ENCODE results near the gene C22orf39. TPM values are rescaled to one million over a fixed set of nuclear protein-coding genes. Genes with fewer than 3 reads are reported as not detected.

The C22orf39 gene
- polyA plus RNA-seq, 2 donors: 17.4 to 19.1 TPM

DNA sequence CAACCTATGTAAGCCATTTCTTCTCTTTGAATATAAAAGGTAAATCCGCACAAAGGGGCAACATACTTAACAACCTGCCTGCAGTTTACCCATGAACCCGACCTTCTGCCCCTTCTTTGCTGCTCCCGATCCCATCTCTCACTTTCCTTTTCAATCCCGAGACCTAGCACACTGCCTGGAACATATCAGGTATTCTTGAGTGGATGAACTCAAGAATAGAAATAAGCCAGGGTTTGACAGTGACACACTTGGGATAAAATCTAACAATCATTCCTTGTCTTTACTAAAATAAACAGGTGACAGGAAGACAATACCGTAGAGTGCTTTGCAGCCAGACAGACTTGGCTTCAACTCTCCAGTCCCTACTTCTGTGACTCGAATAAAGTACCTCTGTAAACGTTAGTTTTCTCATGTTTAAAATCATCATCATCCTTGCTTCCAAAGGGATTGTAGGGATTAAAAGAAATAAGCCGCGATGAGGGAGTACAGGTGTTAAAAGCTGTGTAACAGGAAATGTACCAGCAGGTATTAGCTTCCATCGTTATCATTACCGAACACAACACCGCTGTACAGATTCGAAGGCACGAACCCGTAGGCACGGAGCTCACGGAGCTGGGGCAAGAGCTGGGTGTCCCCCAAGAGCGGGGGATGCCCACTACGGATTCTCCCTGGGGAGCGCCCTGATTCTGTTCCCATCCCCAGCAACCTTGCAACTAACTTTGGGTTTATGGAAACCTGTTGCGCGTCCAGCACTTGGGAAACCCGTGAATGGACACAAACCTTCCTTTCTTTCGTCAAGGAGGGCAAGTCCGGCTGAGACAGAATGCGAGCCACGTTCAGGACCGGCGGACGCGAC is 30.8 kb upstream of the C22orf39 start:
- Histone ChIP-seq H3K4me3 (ENCODE audit: low read depth in 1 of 2, low read length in 2 of 2) (peak overlapping the region; percentile 81), H3K27me3 (ENCODE audit: control insufficient read depth in 1 of 2, insufficient read depth in 2 of 2, low read length in 2 of 2) (no peaks in the 10 kb centered on the region), H3K4me1 (ENCODE audit: control insufficient read depth in 2 of 2, insufficient read depth in 2 of 2, low read length in 1 of 2) (peaks cover 0 to 4% of the 10 kb centered on the region in 2 donors), H3K36me3 (ENCODE audit: control insufficient read depth in 2 of 2, insufficient read depth in 2 of 2, low read length in 1 of 2) (peaks cover 6% of the 10 kb centered on the region in 2 donors), H3K27ac (ENCODE audit: low read depth in 2 of 2, low read length in 1 of 2) (peak overlapping the region; percentile 93 to 94), H3K9me3 (ENCODE audit: control insufficient read depth in 2 of 2, insufficient read depth in 1 of 2, low read depth in 1 of 2, low read length in 1 of 2) (no peaks in the 10 kb centered on the region)
- 1 to 2% methylated on average over 31 of the region's 31 CpGs for whole genome bisulfite sequencing, 2 donors

DNA sequence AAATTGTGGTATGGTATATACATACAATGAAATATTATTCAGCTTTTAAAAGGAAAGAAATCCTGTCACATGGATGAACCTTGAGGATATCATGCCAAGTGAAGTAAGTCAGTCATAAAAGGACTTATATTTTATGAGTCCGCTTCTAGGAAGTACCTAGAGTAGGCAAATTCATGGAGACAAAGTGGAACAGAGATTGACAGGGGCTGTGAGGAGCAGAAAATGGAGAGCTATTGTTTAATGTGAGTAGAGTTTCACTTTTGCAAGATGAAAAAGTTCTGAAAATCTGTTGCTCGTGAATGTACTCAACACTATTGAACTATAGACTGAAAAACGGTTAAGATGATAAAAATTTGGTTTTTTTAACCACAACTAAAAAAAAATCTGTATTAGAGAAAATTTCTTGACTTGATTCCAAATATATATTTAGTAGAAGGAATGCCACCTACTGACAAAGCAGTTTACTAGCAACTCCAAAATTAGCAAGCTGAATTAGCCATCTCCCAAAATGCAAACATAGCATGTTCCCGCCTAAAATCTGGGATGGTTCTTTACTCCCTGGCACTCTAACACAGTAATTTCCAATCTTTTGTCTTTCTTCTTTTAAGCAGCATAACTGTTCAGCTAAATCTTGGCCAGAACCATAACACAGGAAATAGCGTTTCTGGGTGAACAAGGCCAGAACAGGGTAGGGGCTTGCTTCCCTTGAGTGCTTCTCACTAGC is 30.0 kb upstream of the C22orf39 start:
- no peaks in the 10 kb centered on the region for H3K27me3 ChIP-seq (ENCODE audit: control insufficient read depth in 1 of 2, insufficient read depth in 2 of 2, low read length in 2 of 2)
- no peak overlapping the region for H3K27ac ChIP-seq (ENCODE audit: low read depth in 2 of 2, low read length in 1 of 2)
- peaks cover 6 to 7% of the 10 kb centered on the region in 2 donors for H3K36me3 ChIP-seq (ENCODE audit: control insufficient read depth in 2 of 2, insufficient read depth in 2 of 2, low read length in 1 of 2)
- WGBS, 2 donors: 14 to 17% methylated on average over 5 of the region's 5 CpGs
- H3K4me1 ChIP-seq (ENCODE audit: control insufficient read depth in 2 of 2, insufficient read depth in 2 of 2, low read length in 1 of 2): peaks cover 0 to 4% of the 10 kb centered on the region in 2 donors
- no peaks in the 10 kb centered on the region for H3K9me3 ChIP-seq (ENCODE audit: control insufficient read depth in 2 of 2, insufficient read depth in 1 of 2, low read depth in 1 of 2, low read length in 1 of 2)
- H3K4me3 ChIP-seq (ENCODE audit: low read depth in 1 of 2, low read length in 2 of 2): peak overlapping the region; percentile 17 to 81

DNA sequence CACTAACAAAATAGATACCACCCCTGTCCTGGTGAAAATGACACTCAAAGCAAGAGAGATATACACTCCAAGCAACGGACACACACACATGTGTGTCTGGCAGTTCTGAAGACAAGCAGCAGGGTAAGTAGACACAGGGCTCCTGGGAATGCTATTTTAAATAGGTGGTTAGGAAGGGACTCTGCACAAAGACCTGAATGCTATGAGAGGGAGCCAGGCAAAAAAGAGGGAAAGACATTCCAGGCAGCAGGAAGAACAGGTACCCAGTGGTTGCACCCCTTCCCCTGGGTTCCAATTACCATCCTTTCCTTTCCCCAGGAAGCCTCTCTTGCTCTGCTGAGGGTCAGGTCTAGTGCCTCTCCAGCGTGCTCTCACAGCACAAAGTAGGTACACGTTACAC is 28.5 kb upstream of the C22orf39 start:
- Histone ChIP-seq H3K4me1 (ENCODE audit: control insufficient read depth in 2 of 2, insufficient read depth in 2 of 2, low read length in 1 of 2) (peaks cover 0 to 4% of the 10 kb centered on the region in 2 donors), H3K36me3 (ENCODE audit: control insufficient read depth in 2 of 2, insufficient read depth in 2 of 2, low read length in 1 of 2) (peaks cover 10 to 17% of the 10 kb centered on the region in 2 donors), H3K4me3 (ENCODE audit: low read depth in 1 of 2, low read length in 2 of 2) (no peak overlapping the region), H3K27me3 (ENCODE audit: control insufficient read depth in 1 of 2, insufficient read depth in 2 of 2, low read length in 2 of 2) (no peaks in the 10 kb centered on the region), H3K9me3 (ENCODE audit: control insufficient read depth in 2 of 2, insufficient read depth in 1 of 2, low read depth in 1 of 2, low read length in 1 of 2) (no peaks in the 10 kb centered on the region), H3K27ac (ENCODE audit: low read depth in 2 of 2, low read length in 1 of 2) (peak overlapping the region in 1 of 2 donors; percentile 21)
- 59 to 61% methylated on average over 3 of the region's 3 CpGs for WGBS, 2 donors

DNA sequence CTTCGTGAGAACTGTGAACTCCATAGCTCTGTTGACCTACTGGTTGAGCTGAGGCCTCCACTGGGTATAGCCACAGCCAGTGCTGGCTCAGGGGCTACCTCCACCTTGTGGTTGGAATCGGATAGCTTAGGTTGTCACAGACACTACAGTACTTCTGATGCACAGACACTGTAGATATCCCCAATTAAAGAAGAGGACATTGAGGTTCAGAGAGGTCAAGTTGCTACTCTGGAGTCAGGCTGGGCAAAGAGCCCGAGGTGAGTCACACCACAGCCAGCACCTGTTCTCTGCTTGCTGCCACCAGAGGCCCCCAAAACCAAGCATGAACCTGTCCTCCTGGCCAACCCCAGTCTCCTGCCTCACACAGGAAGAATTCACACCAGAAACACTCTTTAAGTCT is 26.1 kb upstream of the C22orf39 start:
- Histone ChIP-seq H3K36me3 (ENCODE audit: control insufficient read depth in 2 of 2, insufficient read depth in 2 of 2, low read length in 1 of 2) (peaks cover 21 to 39% of the 10 kb centered on the region in 2 donors), H3K27ac (ENCODE audit: low read depth in 2 of 2, low read length in 1 of 2) (no peak overlapping the region), H3K4me3 (ENCODE audit: low read depth in 1 of 2, low read length in 2 of 2) (no peak overlapping the region), H3K27me3 (ENCODE audit: control insufficient read depth in 1 of 2, insufficient read depth in 2 of 2, low read length in 2 of 2) (no peaks in the 10 kb centered on the region), H3K9me3 (ENCODE audit: control insufficient read depth in 2 of 2, insufficient read depth in 1 of 2, low read depth in 1 of 2, low read length in 1 of 2) (no peaks in the 10 kb centered on the region), H3K4me1 (ENCODE audit: control insufficient read depth in 2 of 2, insufficient read depth in 2 of 2, low read length in 1 of 2) (no peaks in the 10 kb centered on the region)
- WGBS, 2 donors: 68 to 87% methylated on average over 3 of the region's 3 CpGs

DNA sequence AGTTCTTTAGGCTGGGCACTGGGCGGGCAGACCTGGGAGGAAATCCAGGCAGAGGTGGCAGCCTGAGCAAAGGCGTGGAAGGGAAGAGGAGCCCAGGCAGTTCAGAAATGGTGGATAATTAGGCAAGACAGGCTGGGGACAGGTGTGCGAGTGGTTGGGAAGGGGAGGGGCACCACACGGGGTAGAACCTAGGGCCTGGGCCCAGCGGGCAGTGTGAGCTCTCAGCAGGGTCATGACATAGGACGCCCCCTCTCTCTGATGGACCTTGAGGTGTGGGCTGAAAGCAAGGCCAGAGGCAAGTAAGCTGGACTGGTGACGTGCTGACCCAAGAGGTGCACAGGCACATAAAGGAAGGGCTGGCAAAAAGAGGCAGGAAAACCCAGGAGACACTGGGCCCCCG is 24.7 kb upstream of the C22orf39 start:
- no peaks in the 10 kb centered on the region for H3K4me1 ChIP-seq (ENCODE audit: control insufficient read depth in 2 of 2, insufficient read depth in 2 of 2, low read length in 1 of 2)
- peaks cover 28 to 50% of the 10 kb centered on the region in 2 donors for H3K36me3 ChIP-seq (ENCODE audit: control insufficient read depth in 2 of 2, insufficient read depth in 2 of 2, low read length in 1 of 2)
- no peak overlapping the region for H3K4me3 ChIP-seq (ENCODE audit: low read depth in 1 of 2, low read length in 2 of 2)
- no peaks in the 10 kb centered on the region for H3K27me3 ChIP-seq (ENCODE audit: control insufficient read depth in 1 of 2, insufficient read depth in 2 of 2, low read length in 2 of 2)
- H3K9me3 ChIP-seq (ENCODE audit: control insufficient read depth in 2 of 2, insufficient read depth in 1 of 2, low read depth in 1 of 2, low read length in 1 of 2): no peaks in the 10 kb centered on the region
- H3K27ac ChIP-seq (ENCODE audit: low read depth in 2 of 2, low read length in 1 of 2): no peak overlapping the region
- WGBS, 2 donors: 92 to 95% methylated on average over 8 of the region's 8 CpGs

DNA sequence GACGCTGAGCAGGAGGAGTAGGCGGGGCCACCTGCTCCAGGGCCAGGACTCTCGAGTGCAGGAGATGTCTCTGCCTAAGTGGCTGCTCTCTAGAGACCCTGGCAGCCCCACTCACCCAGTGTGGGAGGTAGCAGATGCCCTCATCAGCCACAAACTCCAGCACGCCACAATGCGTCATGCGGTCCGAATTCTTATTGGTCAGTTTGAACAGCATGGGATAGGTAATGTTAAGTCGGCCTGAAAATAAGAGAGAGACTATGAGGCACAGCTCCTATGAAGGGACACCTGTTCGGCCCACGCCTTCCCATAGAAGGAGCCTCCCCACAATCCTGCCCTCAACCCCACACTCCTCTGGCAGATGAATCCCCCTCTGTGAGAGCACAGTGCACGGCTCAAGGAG is 24.1 kb upstream of the C22orf39 start:
- 89 to 90% methylated on average over 11 of the region's 11 CpGs for WGBS, 2 donors
- Histone ChIP-seq H3K27ac (ENCODE audit: low read depth in 2 of 2, low read length in 1 of 2) (no peak overlapping the region), H3K4me1 (ENCODE audit: control insufficient read depth in 2 of 2, insufficient read depth in 2 of 2, low read length in 1 of 2) (no peaks in the 10 kb centered on the region), H3K27me3 (ENCODE audit: control insufficient read depth in 1 of 2, insufficient read depth in 2 of 2, low read length in 2 of 2) (no peaks in the 10 kb centered on the region), H3K4me3 (ENCODE audit: low read depth in 1 of 2, low read length in 2 of 2) (no peak overlapping the region), H3K9me3 (ENCODE audit: control insufficient read depth in 2 of 2, insufficient read depth in 1 of 2, low read depth in 1 of 2, low read length in 1 of 2) (no peaks in the 10 kb centered on the region), H3K36me3 (ENCODE audit: control insufficient read depth in 2 of 2, insufficient read depth in 2 of 2, low read length in 1 of 2) (peaks cover 33 to 56% of the 10 kb centered on the region in 2 donors)

DNA sequence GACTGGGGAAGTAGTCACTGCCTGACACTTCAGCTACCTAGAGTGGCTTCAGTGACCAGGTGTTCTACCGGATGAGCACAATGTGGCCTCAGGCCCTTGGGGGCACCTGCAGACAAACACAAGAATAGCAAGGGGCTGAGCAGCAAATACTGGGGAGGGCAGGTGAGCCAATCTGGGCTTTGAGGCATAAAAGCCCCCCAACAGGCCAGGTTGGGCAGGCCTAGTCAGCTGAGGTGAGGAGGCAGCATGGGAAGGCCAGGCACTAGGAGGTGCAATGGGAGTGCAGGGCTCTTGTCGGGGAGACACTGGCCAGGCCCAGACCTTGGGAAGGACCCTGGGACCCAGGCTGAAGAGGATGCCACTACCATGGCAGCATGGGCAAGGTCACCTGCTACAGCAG is 22.5 kb upstream of the C22orf39 start:
- H3K27me3 ChIP-seq (ENCODE audit: control insufficient read depth in 1 of 2, insufficient read depth in 2 of 2, low read length in 2 of 2): no peaks in the 10 kb centered on the region
- H3K36me3 ChIP-seq (ENCODE audit: control insufficient read depth in 2 of 2, insufficient read depth in 2 of 2, low read length in 1 of 2): peaks cover 42 to 64% of the 10 kb centered on the region in 2 donors
- no peaks in the 10 kb centered on the region for H3K9me3 ChIP-seq (ENCODE audit: control insufficient read depth in 2 of 2, insufficient read depth in 1 of 2, low read depth in 1 of 2, low read length in 1 of 2)
- no peaks in the 10 kb centered on the region for H3K4me1 ChIP-seq (ENCODE audit: control insufficient read depth in 2 of 2, insufficient read depth in 2 of 2, low read length in 1 of 2)
- H3K4me3 ChIP-seq (ENCODE audit: low read depth in 1 of 2, low read length in 2 of 2): no peak overlapping the region
- 94 to 100% methylated on average over 2 of the region's 2 CpGs for WGBS, 2 donors
- no peak overlapping the region for H3K27ac ChIP-seq (ENCODE audit: low read depth in 2 of 2, low read length in 1 of 2)

DNA sequence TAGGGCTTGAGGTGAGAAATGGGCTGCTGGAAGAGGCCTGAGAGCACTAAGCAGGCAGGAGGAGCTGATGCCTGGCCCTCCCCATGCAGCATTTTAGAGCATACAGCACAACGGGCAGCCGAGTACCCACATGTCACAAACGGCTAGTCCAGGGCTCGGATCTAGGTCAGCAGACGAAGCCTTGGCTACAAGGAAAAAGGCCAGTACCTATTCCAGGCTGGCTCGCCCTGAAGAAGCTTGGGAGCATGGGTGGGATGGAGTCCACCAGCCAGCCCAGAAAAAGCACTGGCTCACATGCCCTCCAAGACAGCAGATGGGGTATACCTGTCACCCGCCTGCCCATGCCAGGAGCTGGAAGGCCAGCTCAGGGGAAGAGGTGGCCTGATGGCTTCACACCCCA is 21.9 kb upstream of the C22orf39 start:
- Histone ChIP-seq H3K4me3 (ENCODE audit: low read depth in 1 of 2, low read length in 2 of 2) (no peak overlapping the region), H3K27ac (ENCODE audit: low read depth in 2 of 2, low read length in 1 of 2) (no peak overlapping the region), H3K27me3 (ENCODE audit: control insufficient read depth in 1 of 2, insufficient read depth in 2 of 2, low read length in 2 of 2) (no peaks in the 10 kb centered on the region), H3K4me1 (ENCODE audit: control insufficient read depth in 2 of 2, insufficient read depth in 2 of 2, low read length in 1 of 2) (no peaks in the 10 kb centered on the region), H3K36me3 (ENCODE audit: control insufficient read depth in 2 of 2, insufficient read depth in 2 of 2, low read length in 1 of 2) (peaks cover 43 to 67% of the 10 kb centered on the region in 2 donors), H3K9me3 (ENCODE audit: control insufficient read depth in 2 of 2, insufficient read depth in 1 of 2, low read depth in 1 of 2, low read length in 1 of 2) (no peaks in the 10 kb centered on the region)
- WGBS, 2 donors: 94 to 95% methylated on average over 7 of the region's 7 CpGs

DNA sequence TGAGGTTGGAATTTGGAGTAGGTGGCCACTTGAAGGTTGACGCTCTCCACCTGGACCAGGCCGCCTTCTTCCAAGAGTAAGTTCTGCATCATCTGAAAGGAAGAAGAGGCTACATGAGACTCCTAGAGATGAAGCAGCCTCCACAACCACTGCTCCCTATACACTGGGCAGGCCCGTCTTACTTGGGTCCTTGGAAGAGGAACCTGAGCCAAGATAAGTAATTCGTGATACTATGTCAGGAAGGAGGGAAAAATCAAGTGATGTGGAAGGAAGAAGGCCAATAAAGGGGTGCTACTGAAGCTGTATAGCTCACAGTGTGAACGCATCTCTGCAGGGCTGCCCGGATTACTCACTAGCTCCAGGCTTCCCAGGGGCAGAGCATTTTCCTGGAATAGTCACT is 20.4 kb upstream of the C22orf39 start:
- Histone ChIP-seq H3K4me1 (ENCODE audit: control insufficient read depth in 2 of 2, insufficient read depth in 2 of 2, low read length in 1 of 2) (no peaks in the 10 kb centered on the region), H3K27me3 (ENCODE audit: control insufficient read depth in 1 of 2, insufficient read depth in 2 of 2, low read length in 2 of 2) (no peaks in the 10 kb centered on the region), H3K36me3 (ENCODE audit: control insufficient read depth in 2 of 2, insufficient read depth in 2 of 2, low read length in 1 of 2) (peaks cover 43 to 67% of the 10 kb centered on the region in 2 donors), H3K4me3 (ENCODE audit: low read depth in 1 of 2, low read length in 2 of 2) (no peak overlapping the region), H3K27ac (ENCODE audit: low read depth in 2 of 2, low read length in 1 of 2) (no peak overlapping the region), H3K9me3 (ENCODE audit: control insufficient read depth in 2 of 2, insufficient read depth in 1 of 2, low read depth in 1 of 2, low read length in 1 of 2) (no peaks in the 10 kb centered on the region)
- WGBS, 2 donors: 93 to 94% methylated on average over 6 of the region's 6 CpGs
